Esophagus (tissue), 2 donors: ENCODE results near the gene EFNA2. TPM values are rescaled to one million over a fixed set of nuclear protein-coding genes. Genes with fewer than 3 reads are reported as not detected.
A peak's percentile ranks its signal among the peaks of the same experiment; 100 is the strongest.

ENCODE experiments used
- H3K27ac ChIP-seq, 2 donors: one replicate each; pipeline ENCODE4 v1.5.1; 2013; ENCODE audit warnings: low read depth in 2 of 2, mild to moderate bottlenecking in 2 of 2, inconsistent platforms in 1 of 2, low read length in 1 of 2, moderate library complexity in 1 of 2
- H3K27me3 ChIP-seq, 2 donors: one replicate each; pipeline ENCODE4 v1.6.1; 2013; ENCODE audit warnings: low read length in 2 of 2, control low read depth in 1 of 2, mild to moderate bottlenecking in 1 of 2; ENCODE audit not compliant: insufficient read depth in 2 of 2, control insufficient read depth in 1 of 2
- H3K36me3 ChIP-seq, 2 donors: one replicate each; pipeline ENCODE4 v1.6.1; 2013; ENCODE audit warnings: low read length in 1 of 2; ENCODE audit not compliant: control insufficient read depth in 2 of 2, insufficient read depth in 2 of 2
- H3K4me1 ChIP-seq, 2 donors: one replicate each; pipeline ENCODE4 v1.6.1; 2013; ENCODE audit warnings: low read length in 1 of 2; ENCODE audit not compliant: control insufficient read depth in 2 of 2, insufficient read depth in 2 of 2
- H3K4me3 ChIP-seq, 2 donors: one replicate each; pipeline ENCODE4 v1.5.1; 2013; ENCODE audit warnings: low read length in 2 of 2, mild to moderate bottlenecking in 2 of 2, low read depth in 1 of 2, moderate library complexity in 1 of 2
- H3K9me3 ChIP-seq, 2 donors: one replicate each; pipeline ENCODE4 v1.6.1; 2013; ENCODE audit warnings: mild to moderate bottlenecking in 2 of 2, low read depth in 1 of 2, low read length in 1 of 2, moderate library complexity in 1 of 2; ENCODE audit not compliant: control insufficient read depth in 2 of 2, insufficient read depth in 1 of 2
- WGBS, 2 donors: extraction: QIAGEN DNeasy Blood & Tissue Kit; methylation state at CpG; one replicate each; pipeline ENCODE4 v1.1.7; 2013; 5-methylcytosine and 5-hydroxymethylcytosine counted together
- polyA plus RNA-seq, 2 donors: library from polyadenylated mRNA; stranded (reverse); fragments of 200-250 nt; gene quantifications; one replicate each; pipeline ENCODE4 v1.2.3, GENCODE V29; 2013
- donor health status: healthy with polysubstance abuse.
- donor health status: Bipolar disorder and iron deficiency.

The EFNA2 gene
- polyA plus RNA-seq, 2 donors, result 0.18 to 0.39 TPM

GRCh38 chr19:1260749-1261537 is 24.7 kb upstream of the EFNA2 start:
- WGBS, 2 donors, result 1% methylated on average over 67 to 83 of the region's 83 CpGs
- peak overlapping the region; percentile 98 for H3K27ac ChIP-seq
- no peaks in the 10 kb centered on the region for H3K27me3 ChIP-seq
- H3K4me3 ChIP-seq, result peak overlapping the region; percentile 61 to 71
- peaks cover 14 to 44% of the 10 kb centered on the region in 2 donors for H3K4me1 ChIP-seq
- H3K9me3 ChIP-seq, result no peaks in the 10 kb centered on the region
- peaks cover 6 to 14% of the 10 kb centered on the region in 2 donors for H3K36me3 ChIP-seq

DNA sequence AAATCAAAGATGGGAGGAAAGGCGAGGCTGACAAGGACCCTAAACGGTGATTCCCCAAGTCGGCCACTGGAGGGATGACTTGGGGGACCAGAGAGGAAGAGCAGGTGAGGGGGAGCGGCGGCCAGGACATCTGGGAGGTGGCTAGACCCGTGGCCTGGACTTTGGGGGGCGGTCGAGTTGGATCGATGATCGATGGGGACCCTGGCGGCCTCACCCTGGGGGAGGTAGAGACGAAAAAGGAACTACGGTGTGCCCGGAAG is 24.2 kb upstream of the EFNA2 start:
- Histone ChIP-seq H3K27me3 (no peaks in the 10 kb centered on the region), H3K27ac (peak overlapping the region; percentile 98), H3K9me3 (no peaks in the 10 kb centered on the region), H3K36me3 (peaks cover 6 to 11% of the 10 kb centered on the region in 2 donors), H3K4me3 (peak overlapping the region; percentile 61 to 71), H3K4me1 (peaks cover 15 to 47% of the 10 kb centered on the region in 2 donors)
- 8 to 9% methylated on average over 14 of the region's 14 CpGs for WGBS, 2 donors

DNA sequence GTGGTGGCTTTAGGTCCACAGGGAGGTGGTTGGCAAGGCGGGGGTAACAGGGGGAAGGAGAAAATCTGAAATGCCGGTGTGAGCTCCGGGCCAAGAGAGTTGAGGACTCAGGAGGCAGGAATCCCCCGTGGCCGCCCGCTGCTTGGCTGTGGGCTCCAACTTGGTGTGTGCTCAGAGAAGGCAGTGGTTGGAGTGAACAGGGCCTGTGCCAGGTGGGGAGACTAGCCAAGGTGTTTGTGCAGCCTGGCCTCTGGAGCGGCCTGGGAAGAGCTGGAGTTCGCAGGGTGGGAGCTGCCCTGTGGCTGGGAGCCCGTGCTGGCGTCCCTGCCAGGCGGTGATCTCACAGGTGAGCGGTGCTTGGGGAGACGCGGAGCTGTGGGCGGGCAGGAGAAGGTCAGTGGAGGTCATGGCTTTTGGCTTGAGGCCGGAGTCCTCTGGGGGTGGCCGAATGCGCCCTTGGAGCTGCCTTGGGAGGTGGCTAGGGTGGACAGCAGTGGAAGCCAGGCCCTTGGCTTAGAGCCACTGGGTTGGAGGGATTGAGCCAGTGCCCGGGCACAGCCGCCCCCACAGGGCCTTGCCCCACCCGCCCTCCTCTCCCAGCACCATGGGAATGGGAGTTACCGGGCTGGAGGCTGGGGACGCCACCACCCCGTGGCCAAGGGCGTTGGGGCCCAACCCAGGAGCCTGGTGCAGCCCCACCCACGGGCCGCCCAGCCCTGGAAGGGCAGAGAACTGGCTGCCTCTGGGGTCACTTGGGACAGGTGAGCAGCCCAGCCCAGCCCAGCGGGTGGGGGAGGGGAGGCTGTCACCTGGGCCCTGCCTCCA is 23.7 kb upstream of the EFNA2 start:
- Histone ChIP-seq H3K9me3 (no peaks in the 10 kb centered on the region), H3K36me3 (peaks cover 1 to 6% of the 10 kb centered on the region in 2 donors), H3K27me3 (no peaks in the 10 kb centered on the region), H3K4me3 (peak overlapping the region; percentile 61 to 71), H3K4me1 (peaks cover 15 to 47% of the 10 kb centered on the region in 2 donors), H3K27ac (peak overlapping the region; percentile 98)
- 18 to 19% methylated on average over 24 to 28 of the region's 28 CpGs for WGBS, 2 donors

DNA sequence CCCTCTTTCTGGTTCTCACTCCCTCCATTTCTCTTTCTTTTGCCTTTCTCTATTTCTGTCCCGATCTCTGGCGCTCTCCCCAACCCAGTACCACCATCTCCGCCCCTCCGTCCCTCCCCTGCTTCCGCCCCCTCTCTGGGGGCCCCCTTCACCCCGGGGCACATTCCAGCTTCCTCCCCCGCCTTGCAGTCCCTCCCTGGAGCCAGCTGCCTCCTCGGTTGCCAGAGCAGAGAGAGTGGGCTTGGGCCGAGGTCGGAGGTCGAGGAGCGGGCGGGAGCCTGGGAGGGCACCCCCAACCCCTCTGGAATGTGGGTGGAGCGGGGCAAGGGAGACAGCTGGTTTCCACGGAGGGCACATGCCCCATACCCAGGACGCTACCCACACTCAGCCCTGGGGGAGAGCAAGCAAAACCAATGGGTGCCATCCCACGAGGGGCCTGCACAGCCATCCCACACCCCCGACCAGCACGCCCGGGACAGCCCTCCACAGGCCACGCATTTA is 23.0 kb upstream of the EFNA2 start:
- Histone ChIP-seq H3K4me1 (peaks cover 17 to 54% of the 10 kb centered on the region in 2 donors), H3K27me3 (no peaks in the 10 kb centered on the region), H3K27ac (peak overlapping the region; percentile 98), H3K4me3 (peak overlapping the region; percentile 16), H3K9me3 (no peaks in the 10 kb centered on the region), H3K36me3 (peaks cover 0 to 5% of the 10 kb centered on the region in 2 donors)
- WGBS, 2 donors, result 30 to 39% methylated on average over 19 to 21 of the region's 21 CpGs

DNA sequence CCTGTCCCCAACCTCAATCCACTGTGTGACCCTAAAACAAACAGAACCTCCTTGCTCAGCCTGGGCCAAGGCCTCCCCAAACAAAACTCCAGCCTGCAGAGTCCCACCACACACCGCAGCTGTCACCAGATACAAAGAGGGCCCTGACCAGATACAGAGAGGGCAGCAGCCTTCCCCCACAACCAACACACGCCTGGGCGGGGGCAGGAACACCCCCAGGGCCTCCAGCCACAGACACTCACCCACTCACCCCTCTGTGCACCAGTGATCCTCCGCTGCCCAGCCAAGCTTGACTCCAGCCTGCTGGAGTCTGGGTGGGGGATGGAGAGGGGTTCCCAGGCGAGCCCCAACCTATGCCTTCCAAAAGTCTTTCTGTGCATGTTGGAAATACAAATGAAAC is 22.5 kb upstream of the EFNA2 start:
- peak overlapping the region; percentile 98 for H3K27ac ChIP-seq
- no peak overlapping the region for H3K4me3 ChIP-seq
- WGBS, 2 donors, result 50 to 67% methylated on average over 5 of the region's 5 CpGs
- peaks cover 19 to 57% of the 10 kb centered on the region in 2 donors for H3K4me1 ChIP-seq
- no peaks in the 10 kb centered on the region for H3K27me3 ChIP-seq
- peaks cover 0 to under 1% of the 10 kb centered on the region in 2 donors for H3K36me3 ChIP-seq
- H3K9me3 ChIP-seq, result no peaks in the 10 kb centered on the region

GRCh38 chr19:1264801-1265614 is 20.7 kb upstream of the EFNA2 start:
- WGBS, 2 donors, result 52 to 61% methylated on average over 25 to 26 of the region's 26 CpGs
- H3K27ac ChIP-seq, result peak overlapping the region; percentile 93 to 94
- no peaks in the 10 kb centered on the region for H3K27me3 ChIP-seq
- H3K4me3 ChIP-seq, result no peak overlapping the region
- H3K36me3 ChIP-seq, result no peaks in the 10 kb centered on the region
- no peaks in the 10 kb centered on the region for H3K9me3 ChIP-seq
- peaks cover 16 to 58% of the 10 kb centered on the region in 2 donors for H3K4me1 ChIP-seq

DNA sequence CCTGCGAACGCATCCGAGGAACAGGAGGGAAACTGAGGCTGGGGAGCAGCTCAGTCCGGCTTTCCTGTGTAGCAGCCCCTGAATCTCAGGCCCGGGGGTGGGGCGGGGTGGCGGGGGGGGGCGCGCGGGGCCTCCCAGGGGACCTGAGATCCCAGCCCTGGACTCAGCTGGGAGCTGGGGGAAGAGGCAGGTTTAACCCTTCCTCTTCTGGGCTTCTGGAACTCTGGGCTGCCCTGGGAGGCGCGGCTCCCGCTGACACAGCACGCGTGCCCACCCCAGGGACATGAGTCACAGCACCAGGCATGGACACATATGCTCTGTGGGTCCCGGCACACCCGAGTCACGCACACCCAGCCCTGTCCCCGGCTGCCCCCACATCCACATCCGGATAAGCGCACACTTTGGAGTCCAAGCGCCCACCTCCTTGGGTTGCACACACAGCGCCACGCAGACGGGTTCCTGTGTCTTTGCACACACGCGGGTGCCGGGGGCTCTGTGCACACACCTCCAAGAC is 20.0 kb upstream of the EFNA2 start:
- H3K27me3 ChIP-seq, result no peaks in the 10 kb centered on the region
- peak overlapping the region; percentile 39 to 50 for H3K4me3 ChIP-seq
- no peaks in the 10 kb centered on the region for H3K9me3 ChIP-seq
- peak overlapping the region; percentile 93 to 94 for H3K27ac ChIP-seq
- no peaks in the 10 kb centered on the region for H3K36me3 ChIP-seq
- H3K4me1 ChIP-seq, result peaks cover 16 to 52% of the 10 kb centered on the region in 2 donors
- 14 to 20% methylated on average over 28 of the region's 28 CpGs for WGBS, 2 donors

DNA sequence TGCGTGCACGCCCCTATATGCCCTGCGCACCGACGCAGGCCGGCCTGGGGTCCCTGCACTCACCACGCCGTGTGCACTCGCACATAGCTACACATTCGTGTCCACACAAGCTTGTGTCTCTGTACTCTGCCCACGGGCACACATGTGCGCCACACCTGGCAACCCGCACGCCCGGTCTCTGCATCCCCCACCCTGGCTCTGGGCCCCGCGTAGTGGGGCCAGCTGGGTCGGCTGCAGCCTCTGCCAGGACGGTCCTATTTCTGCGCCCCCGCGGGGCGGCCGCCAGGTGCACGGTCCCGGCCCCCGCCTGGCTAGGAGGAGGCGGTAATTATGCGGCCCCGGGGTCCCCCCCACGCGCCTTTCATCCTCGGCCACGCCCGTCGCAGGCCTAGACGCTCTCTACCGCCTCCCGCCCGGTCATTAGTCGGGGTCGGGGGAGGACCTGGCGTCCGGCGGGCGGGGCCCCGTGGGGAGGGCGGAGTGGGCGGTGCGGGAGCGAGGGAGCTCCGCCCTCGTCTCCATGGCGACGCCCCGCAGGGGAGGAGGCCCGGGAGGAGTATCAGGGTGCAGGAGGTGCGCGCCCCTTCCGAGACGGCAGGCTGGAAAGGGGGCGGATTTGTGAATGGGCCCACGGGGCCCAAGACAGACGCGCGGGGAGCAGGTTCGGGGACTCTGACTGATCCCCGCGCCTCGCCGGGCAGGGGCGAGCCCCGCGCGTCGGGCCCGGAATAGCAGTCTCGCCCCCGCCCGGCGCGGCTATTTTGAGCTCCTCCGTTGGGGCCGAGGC is 19.4 kb upstream of the EFNA2 start:
- Histone ChIP-seq H3K4me1 (peaks cover 16 to 59% of the 10 kb centered on the region in 2 donors), H3K4me3 (peak overlapping the region; percentile 42 to 50), H3K27me3 (no peaks in the 10 kb centered on the region), H3K27ac (peak overlapping the region; percentile 93 to 94), H3K9me3 (no peaks in the 10 kb centered on the region), H3K36me3 (peaks cover 0 to 6% of the 10 kb centered on the region in 2 donors)
- WGBS, 2 donors, result 1 to 4% methylated on average over 71 to 84 of the region's 84 CpGs
